SH-SY5Y (cell line): ENCODE data around the gene SIK1.

Experiments used
- GATA2 ChIP-seq: IDR thresholded peaks from 2 replicates; pipeline ENCODE4 v1.6.1; 2011; ENCODE audit warnings: mild to moderate bottlenecking, low read depth, low read length
- GATA3 ChIP-seq: IDR thresholded peaks from 2 replicates; pipeline ENCODE4 v1.6.1; 2011; ENCODE audit warnings: low read depth, mild to moderate bottlenecking, low read length, moderate library complexity

DNA sequence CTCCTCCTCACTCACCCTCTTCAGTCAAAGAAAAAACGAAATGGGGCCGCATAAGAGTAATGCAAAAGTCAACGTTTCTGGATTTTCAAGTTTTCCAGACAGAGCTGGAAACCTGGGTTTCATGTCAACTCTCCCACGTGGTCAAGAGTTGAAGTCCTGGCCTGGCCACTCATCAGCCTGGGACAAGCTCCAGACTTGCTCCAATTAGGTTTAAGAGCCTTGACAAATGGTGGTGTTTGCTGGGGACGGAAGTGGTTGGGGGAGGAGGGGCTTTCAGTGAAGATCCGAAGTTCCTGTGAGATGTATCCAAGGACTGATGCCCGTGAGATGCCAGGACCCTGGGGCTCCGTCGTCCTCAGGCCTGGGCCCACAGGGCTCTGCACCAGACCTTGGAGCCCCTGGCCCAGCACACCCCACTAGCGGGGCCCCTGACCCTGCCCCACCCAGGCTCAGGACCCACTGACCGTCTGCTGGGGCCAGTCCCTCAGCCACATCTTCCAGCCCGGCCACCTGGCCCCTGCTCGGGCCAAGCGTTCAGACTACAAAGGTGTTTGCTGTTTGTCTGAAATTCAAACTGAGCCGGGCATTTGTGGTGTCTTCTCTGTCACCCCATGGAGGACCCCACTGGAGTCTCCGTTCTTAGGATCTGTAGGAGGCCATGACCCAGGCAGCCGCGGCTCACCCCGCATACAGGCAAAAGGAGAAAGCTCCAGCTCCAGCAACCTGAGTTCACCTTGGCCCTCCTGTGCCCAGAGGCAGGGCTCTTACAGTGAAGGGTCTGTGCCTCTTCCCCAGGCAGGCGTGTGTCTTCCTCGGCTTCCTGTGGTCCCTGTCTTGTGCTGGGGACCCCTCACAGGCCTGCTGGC lies 53.3 kb downstream of the SIK1 start:
- TF ChIP-seq GATA2 (no peak), GATA3 (no peak)
